OCI-LY1 (cell line): ENCODE measurements around the gene DNAH11.

Source experiments
- H2AFZ ChIP-seq: fragments of 200-600 bp; sonication (generic), shearing (Covaris generic); 2 replicates; pipeline ENCODE4 v1.6.0; 2014; ENCODE audit warnings: antibody characterized with exemption, mild to moderate bottlenecking, low read length
- H3F3A ChIP-seq: fragments of 200-600 bp; sonication (generic), shearing (Covaris generic); 2 replicates; pipeline ENCODE4 v1.6.0; 2014; ENCODE audit warnings: mild to moderate bottlenecking, antibody characterized with exemption, low read length, moderate library complexity; ENCODE audit not compliant: insufficient read depth
- H3K27ac ChIP-seq: fragments of 200-600 bp; sonication (generic); 2 replicates; pipeline ENCODE4 v1.5.1; 2014; ENCODE audit warnings: low read length, mixed run types, mild to moderate bottlenecking, low read depth; ENCODE audit not compliant: poor library complexity, severe bottlenecking
- H3K27me3 ChIP-seq: fragments of 200-600 bp; sonication (generic); 2 replicates; pipeline ENCODE4 v1.6.0; 2014; ENCODE audit warnings: antibody characterized with exemption, mild to moderate bottlenecking, low read length, moderate library complexity; ENCODE audit not compliant: insufficient read depth
- H3K36me3 ChIP-seq: fragments of 200-600 bp; sonication (generic); 2 replicates; pipeline ENCODE4 v1.6.1; 2014; ENCODE audit warnings: mild to moderate bottlenecking, antibody characterized with exemption, low read length, moderate library complexity, mixed read lengths; ENCODE audit not compliant: insufficient read depth
- H3K4me1 ChIP-seq: fragments of 200-600 bp; sonication (generic); 2 replicates; pipeline ENCODE4 v1.5.1; 2014; ENCODE audit warnings: mild to moderate bottlenecking, low read length, moderate library complexity; ENCODE audit not compliant: insufficient read depth, severe bottlenecking
- H3K4me2 ChIP-seq: fragments of 200-600 bp; sonication (generic), shearing (Covaris generic); 2 replicates; pipeline ENCODE4 v1.6.1; 2014; ENCODE audit warnings: low read length
- H3K4me3 ChIP-seq: fragments of 200-600 bp; sonication (generic); 2 replicates; pipeline ENCODE4 v1.5.1; 2014; ENCODE audit warnings: low read length, low read depth, mild to moderate bottlenecking, mixed read lengths; ENCODE audit not compliant: poor library complexity, severe bottlenecking
- H3K79me2 ChIP-seq: fragments of 200-600 bp; shearing (Covaris generic); 2 replicates; pipeline ENCODE4 v1.6.1; 2016; ENCODE audit warnings: mixed run types, low read length, mixed read lengths; ENCODE audit not compliant: insufficient read depth
- H3K9ac ChIP-seq: fragments of 200-600 bp; sonication (generic), shearing (Covaris generic); 2 replicates; pipeline ENCODE4 v1.6.1; 2014; ENCODE audit warnings: mild to moderate bottlenecking, low read length, mixed read lengths
- H3K9me2 ChIP-seq: fragments of 200-600 bp; sonication (generic), shearing (Covaris generic); 2 replicates; pipeline ENCODE4 v1.6.1; 2014; ENCODE audit warnings: low read depth, mild to moderate bottlenecking, low read length, mixed read lengths
- H3K9me3 ChIP-seq: fragments of 200-600 bp; shearing (Covaris generic); 2 replicates; pipeline ENCODE4 v1.6.1; 2014; ENCODE audit warnings: low read length, mixed read lengths
- H4K20me1 ChIP-seq: fragments of 200-600 bp; sonication (generic), shearing (Covaris generic); 2 replicates; pipeline ENCODE4 v1.6.0; 2016; ENCODE audit warnings: mild to moderate bottlenecking, low read length; ENCODE audit not compliant: insufficient read depth
- EZH2 ChIP-seq: fragments of 200-600 bp; sonication (generic), shearing (Covaris generic); IDR thresholded peaks from 2 replicates; pipeline ENCODE4 v1.8.0; 2017; ENCODE audit warnings: borderline replicate concordance, mixed run types, mild to moderate bottlenecking, antibody characterized with exemption, low read length, moderate library complexity, mixed read lengths
- TF ChIP-seq, protein P1 (sequence below): fragments of 200-600 bp; sonication (generic), shearing (Covaris generic); IDR thresholded peaks from 2 replicates; pipeline ENCODE4 v1.5.1; 2017; ENCODE audit warnings: mild to moderate bottlenecking, antibody characterized with exemption, low read length, moderate library complexity, mixed read lengths

DNAH11 gene

DNA sequence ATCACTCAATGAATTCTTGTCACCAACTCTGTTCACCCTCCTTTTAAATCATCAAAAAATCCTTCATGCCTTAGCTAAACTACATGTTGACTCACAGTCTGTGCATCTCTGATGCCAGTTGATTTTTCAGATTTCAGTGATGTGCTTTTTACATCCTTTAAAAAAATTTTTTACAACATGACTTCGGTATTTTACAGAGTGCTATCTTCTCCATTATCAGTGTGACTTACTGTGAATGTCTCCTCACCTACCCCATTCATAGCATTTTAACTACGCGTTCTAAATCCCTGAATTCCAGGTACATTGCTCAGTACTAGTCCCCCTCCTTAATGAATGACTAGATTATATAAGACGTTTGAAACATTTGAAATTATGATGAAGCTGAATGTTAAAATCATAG is 98.7 kb downstream of the DNAH11 start:
- no peak for TF ChIP-seq EZH2
- TF ChIP-seq, protein P1, sequence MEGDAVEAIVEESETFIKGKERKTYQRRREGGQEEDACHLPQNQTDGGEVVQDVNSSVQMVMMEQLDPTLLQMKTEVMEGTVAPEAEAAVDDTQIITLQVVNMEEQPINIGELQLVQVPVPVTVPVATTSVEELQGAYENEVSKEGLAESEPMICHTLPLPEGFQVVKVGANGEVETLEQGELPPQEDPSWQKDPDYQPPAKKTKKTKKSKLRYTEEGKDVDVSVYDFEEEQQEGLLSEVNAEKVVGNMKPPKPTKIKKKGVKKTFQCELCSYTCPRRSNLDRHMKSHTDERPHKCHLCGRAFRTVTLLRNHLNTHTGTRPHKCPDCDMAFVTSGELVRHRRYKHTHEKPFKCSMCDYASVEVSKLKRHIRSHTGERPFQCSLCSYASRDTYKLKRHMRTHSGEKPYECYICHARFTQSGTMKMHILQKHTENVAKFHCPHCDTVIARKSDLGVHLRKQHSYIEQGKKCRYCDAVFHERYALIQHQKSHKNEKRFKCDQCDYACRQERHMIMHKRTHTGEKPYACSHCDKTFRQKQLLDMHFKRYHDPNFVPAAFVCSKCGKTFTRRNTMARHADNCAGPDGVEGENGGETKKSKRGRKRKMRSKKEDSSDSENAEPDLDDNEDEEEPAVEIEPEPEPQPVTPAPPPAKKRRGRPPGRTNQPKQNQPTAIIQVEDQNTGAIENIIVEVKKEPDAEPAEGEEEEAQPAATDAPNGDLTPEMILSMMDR, result no peak
- no peak overlapping the region for H2AFZ ChIP-seq
- no peaks in the 10 kb centered on the region for H3K9me3 ChIP-seq
- H3K4me2 ChIP-seq, result no peak overlapping the region
- H3K36me3 ChIP-seq, result no peaks in the 10 kb centered on the region
- no peaks in the 10 kb centered on the region for H4K20me1 ChIP-seq
- H3K27me3 ChIP-seq, result no peaks in the 10 kb centered on the region
- no peaks in the 10 kb centered on the region for H3F3A ChIP-seq
- H3K79me2 ChIP-seq, result no peaks in the 10 kb centered on the region
- H3K9me2 ChIP-seq, result no peaks in the 10 kb centered on the region
- H3K9ac ChIP-seq, result no peak overlapping the region
- H3K4me3 ChIP-seq, result no peak overlapping the region
- no peaks in the 10 kb centered on the region for H3K4me1 ChIP-seq
- no peak overlapping the region for H3K27ac ChIP-seq

DNA sequence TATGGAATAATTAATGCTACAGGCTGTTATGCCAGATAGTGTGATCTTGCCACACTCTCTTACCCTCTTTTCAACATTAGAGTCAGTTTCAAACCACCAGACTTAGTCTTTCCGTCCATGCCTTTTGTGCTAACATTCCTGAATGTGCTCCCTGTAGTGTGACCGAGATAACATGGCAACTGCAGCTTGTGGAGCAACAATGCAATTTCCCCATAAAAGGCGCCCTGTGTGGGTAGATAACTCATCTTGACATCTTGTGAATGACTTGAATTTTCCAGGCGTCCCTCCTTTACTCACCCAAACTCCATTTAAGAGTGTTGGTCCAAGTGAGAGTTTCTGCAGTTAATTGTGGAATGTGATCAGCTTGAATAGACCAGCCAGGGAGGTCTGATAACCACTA is 99.6 kb downstream of the DNAH11 start:
- H3K27ac ChIP-seq, result no peak overlapping the region
- no peak overlapping the region for H3K9ac ChIP-seq

DNA sequence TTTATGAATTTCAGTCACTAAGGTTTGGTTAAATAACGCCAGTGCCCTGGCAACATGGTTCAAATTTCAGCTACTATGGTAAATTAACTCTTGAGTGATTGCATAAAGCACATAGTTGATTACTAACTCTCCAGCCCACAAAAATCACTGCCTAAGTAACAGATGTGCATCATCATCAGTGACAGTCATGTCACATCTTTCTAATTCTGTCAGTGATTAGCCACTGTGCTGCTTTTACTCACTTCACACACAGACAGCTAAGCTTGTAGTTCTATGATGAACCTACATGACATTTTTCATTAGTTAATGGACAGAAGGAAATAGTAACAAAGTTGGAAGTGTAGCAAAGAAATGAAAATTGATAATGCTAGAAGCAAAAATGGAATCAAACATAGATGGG is 108.9 kb downstream of the DNAH11 start:
- TF ChIP-seq EZH2, result no peak
- TF ChIP-seq, protein P1, result no peak
- Histone ChIP-seq H4K20me1 (no peaks in the 10 kb centered on the region), H3K9me2 (no peaks in the 10 kb centered on the region), H3K4me2 (no peak overlapping the region), H3K27me3 (no peaks in the 10 kb centered on the region), H3F3A (no peaks in the 10 kb centered on the region), H3K9ac (no peak overlapping the region), H3K9me3 (no peaks in the 10 kb centered on the region), H3K79me2 (no peaks in the 10 kb centered on the region), H2AFZ (no peak overlapping the region), H3K4me3 (no peak overlapping the region), H3K27ac (no peak overlapping the region), H3K36me3 (no peaks in the 10 kb centered on the region), H3K4me1 (no peaks in the 10 kb centered on the region)

More for the DNA sequence above, 99.6 kb downstream of the DNAH11 start:
- no peaks in the 10 kb centered on the region for H3F3A ChIP-seq
- no peaks in the 10 kb centered on the region for H3K36me3 ChIP-seq
- no peaks in the 10 kb centered on the region for H3K9me3 ChIP-seq
- H4K20me1 ChIP-seq, result no peaks in the 10 kb centered on the region
- no peaks in the 10 kb centered on the region for H3K4me1 ChIP-seq
- H2AFZ ChIP-seq, result no peak overlapping the region
- no peaks in the 10 kb centered on the region for H3K79me2 ChIP-seq
- TF ChIP-seq, protein P1, result no peak
- no peak for TF ChIP-seq EZH2
- no peaks in the 10 kb centered on the region for H3K9me2 ChIP-seq
- H3K27me3 ChIP-seq, result no peaks in the 10 kb centered on the region
- H3K4me2 ChIP-seq, result no peak overlapping the region
- no peak overlapping the region for H3K4me3 ChIP-seq
